ENCODE measurements around the gene PRKCI. TPM values are rescaled to one million over a fixed set of nuclear protein-coding genes. Genes with fewer than 3 reads are reported as not detected.

PRKCI gene
- total and polyA plus RNA-seq, 9 of the 15 experiments (the other 6 are each of a cell fraction or from before 2014, with no cell fraction given) = 10.5 to 43.2 (median 31.4) TPM

- TF ChIP-seq FOXA3 (CRISPR knock-in tag; conservative IDR thresholded peaks at IDR 0.05 in 1 of 2, IDR thresholded peaks at IDR 0.05 in 1 of 2) (peak; percentile 93 to 99), TCF3 (CRISPR knock-in tag; IDR thresholded peaks at IDR 0.05) (peak; percentile 27; the same call in 1 of the 2 replicates)
Measured at GRCh38 chr3:170307671-170308405, 85.6 kb downstream of the PRKCI start (continued).

- no peaks in the 10 kb centered on the region for H3K27me3 ChIP-seq (ENCODE audit: control insufficient read depth in 2 of 2, insufficient read depth in 2 of 2, low read length in 2 of 2)
- ChIA-PET CTCF (ENCODE audit: low intra/inter-chr PET ratio) (interaction anchor here (0.6 to 2.4 kb wide), 3 partner anchors 101 to 1338 kb away, joined by 4 to 20 read pairs (median 11); no protein-coding TSS in a partner anchor), POLR2A (interaction anchor here (2.6 kb wide), 1 partner anchor 11 kb away, joined by 10 read pairs; no protein-coding TSS in a partner anchor)
- FAIRE-seq (no peak), DNase-seq (ENCODE audit: extremely low read depth in 1 of 4, low spot score in 3 of 4) (no peak), ATAC-seq (no peak)
- intact Hi-C loops (cut with micrococcal nuclease) = loop anchor here (10.0 kb wide), 2 partner anchors 234 to 444 kb away; partner anchors contain the start of gene LRRC31
- peaks cover 0 to 5% of the 10 kb centered on the region in 2 experiments; a peak in 1 of 5 replicates for H3K4me1 ChIP-seq (replicated peaks in 1 of 2; ENCODE audit: control insufficient read depth in 2 of 2, insufficient read depth in 2 of 2, low read length in 2 of 2)
- no peak overlapping the region for H3K4me2 ChIP-seq (ENCODE audit: insufficient read depth, low read length)
- H3K9me3 ChIP-seq (replicated peaks; ENCODE audit: control insufficient read depth, insufficient read depth, low read depth, low read length) = no peaks in the 10 kb centered on the region
- no peaks in the 10 kb centered on the region for H4K20me1 ChIP-seq (replicated peaks; ENCODE audit: control insufficient read depth, insufficient read depth, low read length)
- H2AFZ ChIP-seq (ENCODE audit: low read depth, low read length) = no peak overlapping the region
- H3K4me3 ChIP-seq = no peak overlapping the region
- TF ChIP-seq POLR2AphosphoS2 (IDR thresholded peaks at IDR 0.05; ENCODE audit: low read length) (no peak), STAT5A (IDR thresholded peaks at IDR 0.05; ENCODE audit: borderline replicate concordance, low read length) (no peak), ZNF124 (CRISPR knock-in tag; IDR thresholded peaks at IDR 0.05) (no peak), E2F4 (CRISPR knock-in tag; IDR thresholded peaks at IDR 0.05; ENCODE audit: low read depth) (no peak), SPI1 (IDR thresholded peaks at IDR 0.05; ENCODE audit: borderline replicate concordance, low read depth, low read length) (peak; percentile 38; the same call in 1 of the 2 replicates)
- H3K9ac ChIP-seq (ENCODE audit: insufficient read depth in 1 of 2, low read depth in 2 of 2, low read length in 2 of 2) = no peak overlapping the region
- in situ Hi-C loops (cut with MboI) = no loop called here
- 71% methylated on average over 1 of the region's 1 CpG for WGBS (ENCODE audit: insufficient coverage, low coverage, missing lambda C conversion rate)
- BruUV-seq (replicated peaks) = no TSS peak
- no peaks in the 10 kb centered on the region for H3K9me1 ChIP-seq (ENCODE audit: control insufficient read depth, insufficient read depth, low read length)
- no peaks in the 10 kb centered on the region for H3K79me2 ChIP-seq (ENCODE audit: control insufficient read depth, insufficient read depth, low read length)
- H3K36me3 ChIP-seq (ENCODE audit: control insufficient read depth, insufficient read depth, low read length) = no peaks in the 10 kb centered on the region
- H3K27ac ChIP-seq (ENCODE audit: extremely low read depth, low read depth, low read length) = no peak overlapping the region
Measured at GRCh38 chr3:170309046-170309445, 86.8 kb downstream of the PRKCI start.

All from K562 (cell line).